HCT116 (cell line): ENCODE results near the gene ZSCAN26. TPM values are rescaled to one million over a fixed set of nuclear protein-coding genes. Genes with fewer than 3 reads are reported as not detected.

Experiments
- ATAC-seq: fragments of 200-7000 bp; cut with Tn5 transposase; 2 replicates; pipeline ENCODE4 v1.9.1; 2020; ENCODE audit warnings: mild to moderate bottlenecking, moderate library complexity
- BruUV-seq: library from RNA; stranded (reverse); fragments of 400-500 nt; replicated peaks from 2 replicates; lab custom pipeline; 2021; lab: Mats Ljungman, UMichigan
- CTCF ChIA-PET: fragments of 300-600 bp; sonication (Branson Sonifier 250); formaldehyde crosslinking; loops from one replicate; lab custom pipeline; 2021; ENCODE audit warnings: antibody characterized with exemption; lab: Charles Lee
- POLR2A ChIA-PET: fragments of 300-600, 350-600 bp; sonication (Branson Sonifier 250); formaldehyde crosslinking; loops from one replicate; lab custom pipeline; 2021; ENCODE audit warnings: antibody characterized with exemption; lab: Charles Lee
- RAD21 ChIA-PET, 2 experiments: fragments of 300-600 bp; sonication (Branson Sonifier 250); formaldehyde crosslinking; loops; one replicate each; lab custom pipeline; 2023; ENCODE audit warnings: low total read pairs in 2 of 2; ENCODE audit not compliant: uncharacterized antibody in 2 of 2, unreplicated experiment in 2 of 2, low non-redundant PET in 1 of 2; lab: Charles Lee
- DNase-seq: peaks from one replicate; pipeline ENCODE4 v3.0.0-alpha.2; 2010; ENCODE audit warnings: low read depth, low spot score
- H2AFZ ChIP-seq: fragments of 200-600 bp; shearing (Covaris generic), sonication (generic); 2 replicates; pipeline ENCODE4 v1.6.1; 2017; ENCODE audit warnings: low read depth, mixed run types, mixed read lengths, antibody characterized with exemption, low read length; ENCODE audit not compliant: poor library complexity, severe bottlenecking
- H3K27ac ChIP-seq: 2 replicates; pipeline ENCODE4 v1.5.1; 2012; ENCODE audit warnings: low read depth, low read length
- H3K27me3 ChIP-seq: fragments of 200-600 bp; sonication (generic); 2 replicates; pipeline ENCODE4 v1.6.1; 2016; ENCODE audit warnings: mixed run types, low read length, mixed read lengths; ENCODE audit not compliant: insufficient read depth
- H3K36me3 ChIP-seq, 2 experiments: fragments of 200-500 bp in 1 of 2; fragments of 200-600 bp in 1 of 2; sonication (Bioruptor generic) in 1 of 2; sonication (generic) in 1 of 2; 2 replicates each; pipeline versions ENCODE4 v1.5.1 to v1.6.1; 2014 to 2016; ENCODE audit warnings: low read length in 2 of 2, inconsistent platforms in 1 of 2, mixed read lengths in 1 of 2, mixed run types in 1 of 2; ENCODE audit not compliant: insufficient read depth in 2 of 2, control insufficient read depth in 1 of 2
- H3K4me1 ChIP-seq, 2 experiments: fragments of 200-600 bp in 1 of 2; sonication (generic) in 1 of 2; 2 replicates each; pipeline versions ENCODE4 v1.5.1 to v1.6.1; 2012 to 2017; ENCODE audit warnings: low read length in 2 of 2, inconsistent platforms in 1 of 2, mild to moderate bottlenecking in 1 of 2, mixed read lengths in 1 of 2, mixed run types in 1 of 2, moderate library complexity in 1 of 2; ENCODE audit not compliant: insufficient read depth in 2 of 2, control insufficient read depth in 1 of 2
- H3K4me2 ChIP-seq: fragments of 200-600 bp; sonication (generic); 2 replicates; pipeline ENCODE4 v1.6.1; 2017; ENCODE audit warnings: mixed run types, low read length, mixed read lengths
- H3K4me3 ChIP-seq, 2 experiments: fragments of 200-600 bp in 1 of 2; sonication (generic) in 1 of 2; replicated peaks in 1 of 2; 2 replicates each; pipeline ENCODE4 v1.5.1; 2011 to 2016; ENCODE audit warnings: low read length in 2 of 2, control low read depth in 1 of 2, low read depth in 1 of 2, mild to moderate bottlenecking in 1 of 2, mixed read lengths in 1 of 2, mixed run types in 1 of 2
- H3K79me2 ChIP-seq: fragments of 200-600 bp; sonication (generic); 2 replicates; pipeline ENCODE4 v1.6.1; 2017; ENCODE audit warnings: mild to moderate bottlenecking, mixed run types, low read length, moderate library complexity, mixed read lengths; ENCODE audit not compliant: insufficient read depth
- H3K9ac ChIP-seq: fragments of 200-600 bp; sonication (generic); 2 replicates; pipeline ENCODE4 v1.6.1; 2016; ENCODE audit warnings: low read length, mixed read lengths
- H3K9me2 ChIP-seq: fragments of 200-600 bp; sonication (generic), shearing (Covaris generic); 2 replicates; pipeline ENCODE4 v1.6.1; 2017; ENCODE audit warnings: mixed run types, mild to moderate bottlenecking, moderate library complexity; ENCODE audit not compliant: insufficient read depth
- H3K9me3 ChIP-seq, 2 experiments: fragments of 200-500 bp in 1 of 2; fragments of 200-600 bp in 1 of 2; sonication (Bioruptor generic) in 1 of 2; sonication (generic) in 1 of 2; 2 replicates each; pipeline ENCODE4 v1.6.1; 2014 to 2017; ENCODE audit warnings: low read length in 2 of 2, mixed read lengths in 2 of 2, inconsistent platforms in 1 of 2, low read depth in 1 of 2, mild to moderate bottlenecking in 1 of 2, mixed run types in 1 of 2, moderate library complexity in 1 of 2; ENCODE audit not compliant: control insufficient read depth in 1 of 2, insufficient read depth in 1 of 2
- H4K20me1 ChIP-seq: fragments of 200-600 bp; sonication (generic), shearing (Covaris generic); 2 replicates; pipeline ENCODE4 v1.6.1; 2017; ENCODE audit warnings: mixed run types, mild to moderate bottlenecking, moderate library complexity; ENCODE audit not compliant: insufficient read depth
- ATF3 ChIP-seq: IDR thresholded peaks from 2 replicates; pipeline ENCODE4 v1.6.1; 2012
- CBX3 ChIP-seq: IDR thresholded peaks from 2 replicates; pipeline ENCODE4 v1.6.1; 2012; ENCODE audit warnings: low read depth
- CEBPB ChIP-seq: IDR thresholded peaks from 2 replicates; pipeline ENCODE4 v1.6.1; 2012; ENCODE audit warnings: low read depth
- EGR1 ChIP-seq: IDR thresholded peaks from 2 replicates; pipeline ENCODE4 v1.6.1; 2012; ENCODE audit warnings: low read depth
- EZH2 ChIP-seq: fragments of 200-600 bp; sonication (generic); IDR thresholded peaks from 2 replicates; pipeline ENCODE4 v1.6.1; 2017; ENCODE audit warnings: antibody characterized with exemption, mixed run types
- FOSL1 ChIP-seq: IDR thresholded peaks from 2 replicates; pipeline ENCODE4 v1.6.1; 2012; ENCODE audit warnings: low read depth
- JUND ChIP-seq: IDR thresholded peaks from 2 replicates; pipeline ENCODE4 v1.6.1; 2012
- POLR2AphosphoS5 ChIP-seq: IDR thresholded peaks from 2 replicates; pipeline ENCODE4 v1.6.1; 2011; ENCODE audit warnings: mild to moderate bottlenecking, low read depth, low read length, moderate library complexity
- SP1 ChIP-seq: IDR thresholded peaks from 2 replicates; pipeline ENCODE4 v1.6.1; 2012; ENCODE audit warnings: low read depth
- SRF ChIP-seq: IDR thresholded peaks from 2 replicates; pipeline ENCODE4 v1.6.1; 2012; ENCODE audit warnings: low read depth
- TCF7L2 ChIP-seq: IDR thresholded peaks from 2 replicates; pipeline ENCODE4 v1.7.0; 2011; ENCODE audit warnings: borderline replicate concordance, inconsistent platforms; ENCODE audit not compliant: insufficient read depth, insufficient read length; ENCODE audit errors: extremely low read depth
- YY1 ChIP-seq: IDR thresholded peaks from 2 replicates; pipeline ENCODE4 v1.6.1; 2011; ENCODE audit warnings: low read length, low read depth, moderate library complexity, mild to moderate bottlenecking; ENCODE audit not compliant: insufficient replicate concordance; ENCODE audit errors: extremely low read depth
- ZBTB33 ChIP-seq: IDR thresholded peaks from 2 replicates; pipeline ENCODE4 v1.6.1; 2011; ENCODE audit warnings: mild to moderate bottlenecking, low read length, moderate library complexity; ENCODE audit not compliant: insufficient replicate concordance; ENCODE audit errors: extremely low read depth
- intact Hi-C: fragments of 100-400 bp; cut with micrococcal nuclease; formaldehyde crosslinking; loops from 2 replicates; pipeline ENCODE4 v1.10.0; 2022
- total RNA-seq: library from RNA; stranded (reverse); gene quantifications from one replicate; pipeline ENCODE4 v1.2.1, GENCODE V29; 2021; ENCODE audit not compliant: unreplicated experiment
- TF ChIP-seq, protein P1 (sequence below): IDR thresholded peaks from 2 replicates; pipeline ENCODE4 v1.6.1; 2012

The ZSCAN26 gene
- total RNA-seq, 1 experiment from 2014 or later: 10.3 TPM

- H3K4me3 ChIP-seq: peak overlapping the region in 1 of 2 experiments; percentile 6; a peak in 1 of 4 replicates
- RAD21 ChIA-PET: no interaction called here
- H3K4me1 ChIP-seq: peaks cover 11 to 39% of the 10 kb centered on the region in 2 experiments
- H3K79me2 ChIP-seq: peaks cover 18% of the 10 kb centered on the region
- intact Hi-C loops: loop anchor here (5.0 kb wide), 1 partner anchor 68 kb away; the partner anchor contains the start of gene ZSCAN31
- peak overlapping the region; percentile 58 for H3K4me2 ChIP-seq
- TF ChIP-seq CEBPB (no peak), SRF (no peak), FOSL1 (peak; percentile 88), JUND (peak; percentile 79), YY1 (no peak), EGR1 (no peak), ATF3 (no peak), SP1 (peak; percentile 68; the same call in 1 of the 2 replicates), ZBTB33 (no peak), POLR2AphosphoS5 (peak; percentile 38; the same call in 1 of the 2 replicates), TCF7L2 (no peak), CBX3 (peak; percentile 89), EZH2 (no peak)
- TF ChIP-seq, protein P1, sequence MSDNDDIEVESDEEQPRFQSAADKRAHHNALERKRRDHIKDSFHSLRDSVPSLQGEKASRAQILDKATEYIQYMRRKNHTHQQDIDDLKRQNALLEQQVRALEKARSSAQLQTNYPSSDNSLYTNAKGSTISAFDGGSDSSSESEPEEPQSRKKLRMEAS: peak; percentile 20; the same call in 1 of the 2 replicates
- TF ChIP-seq, all 23 proteins: peak for 6
- H3K9me2 ChIP-seq: no peaks in the 10 kb centered on the region
- no peaks in the 10 kb centered on the region for H4K20me1 ChIP-seq
- H3K9me3 ChIP-seq: no peaks in the 10 kb centered on the region
- H3K36me3 ChIP-seq: peaks cover 3 to 16% of the 10 kb centered on the region in 2 experiments; a peak in 1 of 4 replicates
- peak overlapping the region; percentile 82 for H3K27ac ChIP-seq
- CTCF ChIA-PET: interaction anchor here (1.0 kb wide), 1 partner anchor 87 kb away, joined by 4 read pairs; no protein-coding TSS in a partner anchor
- POLR2A ChIA-PET: interaction anchor here (0.7 to 1.0 kb wide), 2 partner anchors 12 to 16 kb away, joined by 3 to 4 read pairs; partner anchors contain the start of gene PGBD1
- H2AFZ ChIP-seq: no peak overlapping the region
- BruUV-seq: no TSS peak
- peak; percentile 43 for ATAC-seq
- peak; percentile 64 for DNase-seq
- H3K9ac ChIP-seq: 0 out of 2 replicates have a peak overlapping the region, but pooled peaks have one; percentile 21
- H3K27me3 ChIP-seq: no peaks in the 10 kb centered on the region
Observed at GRCh38 chr6:28269492-28269891, 2.5 kb downstream of the ZSCAN26 start.
